ENCODE data around the gene ATP1A2.

ATP1A2 gene

DNA sequence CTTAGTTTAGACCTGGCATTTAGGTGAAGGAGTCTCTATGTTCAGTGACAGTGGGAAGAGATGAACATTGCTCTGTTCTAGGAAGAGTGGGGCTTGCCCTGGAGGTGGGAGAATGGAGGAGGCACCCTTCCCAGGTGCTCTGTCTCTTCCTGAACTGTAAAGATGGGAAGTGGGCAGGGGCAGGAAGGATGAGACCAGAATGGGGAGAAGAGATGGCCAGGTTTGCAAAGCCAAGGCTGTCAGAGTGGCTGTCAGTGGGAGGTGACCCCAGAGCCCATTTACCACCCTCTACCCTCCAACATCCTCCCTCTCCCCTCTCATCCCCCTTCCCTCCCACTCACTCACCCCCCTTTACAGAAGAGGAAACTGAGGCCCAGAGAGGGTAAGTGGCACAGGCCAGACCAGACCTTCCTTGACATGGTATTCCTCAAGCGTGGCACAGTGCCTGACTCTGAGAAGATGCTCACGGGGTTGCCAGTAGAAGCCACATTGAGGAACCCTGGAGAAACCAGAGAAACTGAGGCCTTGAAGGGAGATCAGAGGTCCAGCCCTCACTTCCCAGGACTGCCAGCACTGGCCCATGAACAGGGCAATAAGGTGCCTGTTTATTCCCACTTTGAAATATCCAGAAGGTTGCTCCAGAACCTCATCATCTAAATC lies 15.7 kb upstream of the ATP1A2 start (continued):
- TF ChIP-seq, protein P1, sequence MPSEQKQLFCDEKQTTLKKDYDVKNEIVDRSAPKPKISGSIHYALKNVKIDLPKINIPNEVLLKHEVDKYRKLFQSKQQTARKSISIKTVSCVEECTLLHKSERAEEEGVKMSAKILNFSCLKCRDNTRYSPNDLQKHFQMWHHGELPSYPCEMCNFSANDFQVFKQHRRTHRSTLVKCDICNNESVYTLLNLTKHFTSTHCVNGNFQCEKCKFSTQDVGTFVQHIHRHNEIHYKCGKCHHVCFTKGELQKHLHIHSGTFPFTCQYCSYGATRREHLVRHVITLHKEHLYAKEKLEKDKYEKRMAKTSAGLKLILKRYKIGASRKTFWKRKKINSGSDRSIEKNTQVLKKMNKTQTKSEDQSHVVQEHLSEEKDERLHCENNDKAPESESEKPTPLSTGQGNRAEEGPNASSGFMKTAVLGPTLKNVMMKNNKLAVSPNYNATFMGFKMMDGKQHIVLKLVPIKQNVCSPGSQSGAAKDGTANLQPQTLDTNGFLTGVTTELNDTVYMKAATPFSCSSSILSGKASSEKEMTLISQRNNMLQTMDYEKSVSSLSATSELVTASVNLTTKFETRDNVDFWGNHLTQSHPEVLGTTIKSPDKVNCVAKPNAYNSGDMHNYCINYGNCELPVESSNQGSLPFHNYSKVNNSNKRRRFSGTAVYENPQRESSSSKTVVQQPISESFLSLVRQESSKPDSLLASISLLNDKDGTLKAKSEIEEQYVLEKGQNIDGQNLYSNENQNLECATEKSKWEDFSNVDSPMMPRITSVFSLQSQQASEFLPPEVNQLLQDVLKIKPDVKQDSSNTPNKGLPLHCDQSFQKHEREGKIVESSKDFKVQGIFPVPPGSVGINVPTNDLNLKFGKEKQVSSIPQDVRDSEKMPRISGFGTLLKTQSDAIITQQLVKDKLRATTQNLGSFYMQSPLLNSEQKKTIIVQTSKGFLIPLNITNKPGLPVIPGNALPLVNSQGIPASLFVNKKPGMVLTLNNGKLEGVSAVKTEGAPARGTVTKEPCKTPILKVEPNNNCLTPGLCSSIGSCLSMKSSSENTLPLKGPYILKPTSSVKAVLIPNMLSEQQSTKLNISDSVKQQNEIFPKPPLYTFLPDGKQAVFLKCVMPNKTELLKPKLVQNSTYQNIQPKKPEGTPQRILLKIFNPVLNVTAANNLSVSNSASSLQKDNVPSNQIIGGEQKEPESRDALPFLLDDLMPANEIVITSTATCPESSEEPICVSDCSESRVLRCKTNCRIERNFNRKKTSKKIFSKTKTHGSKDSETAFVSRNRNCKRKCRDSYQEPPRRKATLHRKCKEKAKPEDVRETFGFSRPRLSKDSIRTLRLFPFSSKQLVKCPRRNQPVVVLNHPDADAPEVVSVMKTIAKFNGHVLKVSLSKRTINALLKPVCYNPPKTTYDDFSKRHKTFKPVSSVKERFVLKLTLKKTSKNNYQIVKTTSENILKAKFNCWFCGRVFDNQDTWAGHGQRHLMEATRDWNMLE (tag by site-specific recombination; conservative IDR thresholded peaks at IDR 0.05; ENCODE audit: low read depth): no peak
- no peak for TF ChIP-seq ZNF354C (tag by site-specific recombination; IDR thresholded peaks at IDR 0.05; ENCODE audit: borderline replicate concordance, low read depth)
- no peak for TF ChIP-seq ZNF555 (tag by site-specific recombination; conservative IDR thresholded peaks at IDR 0.05)
- no peak for TF ChIP-seq OSR2 (tag by site-specific recombination; IDR thresholded peaks at IDR 0.05)
- TF ChIP-seq ZNF404 (tag by site-specific recombination; IDR thresholded peaks at IDR 0.05): no peak
- TF ChIP-seq, protein P2, sequence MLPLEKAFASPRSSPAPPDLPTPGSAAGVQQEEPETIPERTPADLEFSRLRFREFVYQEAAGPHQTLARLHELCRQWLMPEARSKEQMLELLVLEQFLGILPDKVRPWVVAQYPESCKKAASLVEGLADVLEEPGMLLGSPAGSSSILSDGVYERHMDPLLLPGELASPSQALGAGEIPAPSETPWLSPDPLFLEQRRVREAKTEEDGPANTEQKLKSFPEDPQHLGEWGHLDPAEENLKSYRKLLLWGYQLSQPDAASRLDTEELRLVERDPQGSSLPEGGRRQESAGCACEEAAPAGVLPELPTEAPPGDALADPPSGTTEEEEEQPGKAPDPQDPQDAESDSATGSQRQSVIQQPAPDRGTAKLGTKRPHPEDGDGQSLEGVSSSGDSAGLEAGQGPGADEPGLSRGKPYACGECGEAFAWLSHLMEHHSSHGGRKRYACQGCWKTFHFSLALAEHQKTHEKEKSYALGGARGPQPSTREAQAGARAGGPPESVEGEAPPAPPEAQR (tag by site-specific recombination; IDR thresholded peaks at IDR 0.05): no peak
- no peak for TF ChIP-seq KLF9 (tag by site-specific recombination; IDR thresholded peaks at IDR 0.05; ENCODE audit: low read depth)
- TF ChIP-seq ZNF274 (IDR thresholded peaks at IDR 0.05; ENCODE audit: low read length): no peak
- no peak for TF ChIP-seq ZNF274 (tag by site-specific recombination; IDR thresholded peaks at IDR 0.05; ENCODE audit: borderline replicate concordance)
- TF ChIP-seq, protein P3, sequence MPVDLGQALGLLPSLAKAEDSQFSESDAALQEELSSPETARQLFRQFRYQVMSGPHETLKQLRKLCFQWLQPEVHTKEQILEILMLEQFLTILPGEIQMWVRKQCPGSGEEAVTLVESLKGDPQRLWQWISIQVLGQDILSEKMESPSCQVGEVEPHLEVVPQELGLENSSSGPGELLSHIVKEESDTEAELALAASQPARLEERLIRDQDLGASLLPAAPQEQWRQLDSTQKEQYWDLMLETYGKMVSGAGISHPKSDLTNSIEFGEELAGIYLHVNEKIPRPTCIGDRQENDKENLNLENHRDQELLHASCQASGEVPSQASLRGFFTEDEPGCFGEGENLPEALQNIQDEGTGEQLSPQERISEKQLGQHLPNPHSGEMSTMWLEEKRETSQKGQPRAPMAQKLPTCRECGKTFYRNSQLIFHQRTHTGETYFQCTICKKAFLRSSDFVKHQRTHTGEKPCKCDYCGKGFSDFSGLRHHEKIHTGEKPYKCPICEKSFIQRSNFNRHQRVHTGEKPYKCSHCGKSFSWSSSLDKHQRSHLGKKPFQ (tag by site-specific recombination; IDR thresholded peaks at IDR 0.05): no peak
- TF ChIP-seq, protein P4, sequence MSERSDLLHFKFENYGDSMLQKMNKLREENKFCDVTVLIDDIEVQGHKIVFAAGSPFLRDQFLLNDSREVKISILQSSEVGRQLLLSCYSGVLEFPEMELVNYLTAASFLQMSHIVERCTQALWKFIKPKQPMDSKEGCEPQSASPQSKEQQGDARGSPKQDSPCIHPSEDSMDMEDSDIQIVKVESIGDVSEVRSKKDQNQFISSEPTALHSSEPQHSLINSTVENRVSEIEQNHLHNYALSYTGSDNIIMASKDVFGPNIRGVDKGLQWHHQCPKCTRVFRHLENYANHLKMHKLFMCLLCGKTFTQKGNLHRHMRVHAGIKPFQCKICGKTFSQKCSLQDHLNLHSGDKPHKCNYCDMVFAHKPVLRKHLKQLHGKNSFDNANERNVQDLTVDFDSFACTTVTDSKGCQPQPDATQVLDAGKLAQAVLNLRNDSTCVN (tag by site-specific recombination; optimal IDR thresholded peaks at IDR 0.05): no peak
- no peak for TF ChIP-seq ZNF302 (tag by site-specific recombination; IDR thresholded peaks at IDR 0.05; ENCODE audit: low read depth)
- TF ChIP-seq ZNF248 (tag by site-specific recombination; IDR thresholded peaks at IDR 0.05): no peak

DNA sequence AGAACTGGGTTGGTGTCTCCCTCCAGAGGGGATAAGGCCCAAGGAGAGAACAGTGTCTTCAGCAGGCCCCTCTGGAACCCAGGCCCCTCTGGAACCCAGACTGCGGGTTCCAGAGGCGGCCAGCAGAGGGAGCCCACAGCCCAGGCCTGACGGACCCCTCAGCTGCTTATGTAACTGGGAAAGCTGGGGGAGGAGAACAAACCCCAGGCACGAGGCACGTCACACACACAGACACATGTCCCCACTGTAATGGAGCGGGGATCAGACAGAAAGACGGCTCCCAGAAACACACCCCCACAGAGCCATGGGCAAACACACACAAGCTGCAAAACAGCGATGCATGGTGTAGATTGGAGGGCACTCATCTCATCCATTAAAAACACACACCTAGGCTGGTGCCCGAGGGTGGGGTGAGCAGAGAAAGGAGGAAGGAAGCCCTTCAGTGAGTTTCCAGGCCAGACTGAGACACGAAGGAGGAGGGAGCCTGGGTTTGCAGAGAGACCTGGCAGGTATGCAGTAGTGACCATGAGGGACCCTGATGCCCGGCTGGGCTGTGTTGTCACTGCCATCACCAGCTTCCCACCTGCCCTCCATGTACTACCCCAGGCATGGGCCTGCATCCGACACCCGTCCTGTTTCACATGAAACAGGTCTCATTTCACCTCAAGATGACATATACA lies 14.4 kb upstream of the ATP1A2 start:
- Histone ChIP-seq H3K9me3 (ENCODE audit: control insufficient read depth, insufficient read depth, low read depth, low read length) (no peaks in the 10 kb centered on the region), H3K27ac (ENCODE audit: extremely low read depth, low read depth, low read length) (no peak overlapping the region), H3K4me3 (ENCODE audit: low read depth, low read length) (no peak overlapping the region), H3K4me1 (ENCODE audit: control insufficient read depth, insufficient read depth, low read length) (peaks cover 4% of the 10 kb centered on the region), H3K36me3 (ENCODE audit: control insufficient read depth in 2 of 2, insufficient read depth in 1 of 2, low read length in 2 of 2) (no peaks in the 10 kb centered on the region)
- POLR2A ChIA-PET: interaction anchor here (0.5 to 0.6 kb wide), 2 partner anchors 119 to 190 kb away, joined by 3 read pairs; no protein-coding TSS in a partner anchor
- CTCF ChIA-PET: interaction anchor here (0.5 to 7.2 kb wide), 53 partner anchors 9 to 920 kb away, joined by 3 to 144 read pairs (median 4); partner anchors contain the start of genes CASQ1, DCAF8, F11R and PEX19
- TF ChIP-seq, protein P5, sequence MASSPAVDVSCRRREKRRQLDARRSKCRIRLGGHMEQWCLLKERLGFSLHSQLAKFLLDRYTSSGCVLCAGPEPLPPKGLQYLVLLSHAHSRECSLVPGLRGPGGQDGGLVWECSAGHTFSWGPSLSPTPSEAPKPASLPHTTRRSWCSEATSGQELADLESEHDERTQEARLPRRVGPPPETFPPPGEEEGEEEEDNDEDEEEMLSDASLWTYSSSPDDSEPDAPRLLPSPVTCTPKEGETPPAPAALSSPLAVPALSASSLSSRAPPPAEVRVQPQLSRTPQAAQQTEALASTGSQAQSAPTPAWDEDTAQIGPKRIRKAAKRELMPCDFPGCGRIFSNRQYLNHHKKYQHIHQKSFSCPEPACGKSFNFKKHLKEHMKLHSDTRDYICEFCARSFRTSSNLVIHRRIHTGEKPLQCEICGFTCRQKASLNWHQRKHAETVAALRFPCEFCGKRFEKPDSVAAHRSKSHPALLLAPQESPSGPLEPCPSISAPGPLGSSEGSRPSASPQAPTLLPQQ (tag by site-specific recombination; IDR thresholded peaks at IDR 0.05): peak; percentile 45; the same call in 1 of the 2 replicates
- no peak for TF ChIP-seq ZNF146 (tag by site-specific recombination; IDR thresholded peaks at IDR 0.05)
- TF ChIP-seq SP7 (tag by site-specific recombination; IDR thresholded peaks at IDR 0.05): peak; percentile 35; the same call in 1 of the 2 replicates
- TF ChIP-seq ZBTB48 (tag by site-specific recombination; IDR thresholded peaks at IDR 0.05): 0 out of 2 replicates have a peak, but pooled peaks have one; percentile 47
- peak; percentile 67 for TF ChIP-seq ZNF629 (tag by site-specific recombination; IDR thresholded peaks at IDR 0.05)
- no peak for TF ChIP-seq ZBTB20 (tag by site-specific recombination; IDR thresholded peaks at IDR 0.05)
- peak; percentile 86; the same call in 1 of the 2 replicates for TF ChIP-seq ZSCAN30 (tag by site-specific recombination; IDR thresholded peaks at IDR 0.05)
- TF ChIP-seq, protein P6, sequence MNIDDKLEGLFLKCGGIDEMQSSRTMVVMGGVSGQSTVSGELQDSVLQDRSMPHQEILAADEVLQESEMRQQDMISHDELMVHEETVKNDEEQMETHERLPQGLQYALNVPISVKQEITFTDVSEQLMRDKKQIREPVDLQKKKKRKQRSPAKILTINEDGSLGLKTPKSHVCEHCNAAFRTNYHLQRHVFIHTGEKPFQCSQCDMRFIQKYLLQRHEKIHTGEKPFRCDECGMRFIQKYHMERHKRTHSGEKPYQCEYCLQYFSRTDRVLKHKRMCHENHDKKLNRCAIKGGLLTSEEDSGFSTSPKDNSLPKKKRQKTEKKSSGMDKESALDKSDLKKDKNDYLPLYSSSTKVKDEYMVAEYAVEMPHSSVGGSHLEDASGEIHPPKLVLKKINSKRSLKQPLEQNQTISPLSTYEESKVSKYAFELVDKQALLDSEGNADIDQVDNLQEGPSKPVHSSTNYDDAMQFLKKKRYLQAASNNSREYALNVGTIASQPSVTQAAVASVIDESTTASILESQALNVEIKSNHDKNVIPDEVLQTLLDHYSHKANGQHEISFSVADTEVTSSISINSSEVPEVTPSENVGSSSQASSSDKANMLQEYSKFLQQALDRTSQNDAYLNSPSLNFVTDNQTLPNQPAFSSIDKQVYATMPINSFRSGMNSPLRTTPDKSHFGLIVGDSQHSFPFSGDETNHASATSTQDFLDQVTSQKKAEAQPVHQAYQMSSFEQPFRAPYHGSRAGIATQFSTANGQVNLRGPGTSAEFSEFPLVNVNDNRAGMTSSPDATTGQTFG (tag by site-specific recombination; IDR thresholded peaks at IDR 0.05; ENCODE audit: borderline replicate concordance): no peak

Measured in HEK293 (cell line).